Lung (tissue), 12 donors: Measurements from ENCODE around the gene GPR15LG. TPM values are rescaled to one million over a fixed set of nuclear protein-coding genes. Genes with fewer than 3 reads are reported as not detected.

Source experiments
- ATAC-seq: fragments of 200-7000 bp; cut with Tn5 transposase; one replicate; pipeline ENCODE4 v1.9.1; 2020; ENCODE audit warnings: moderate number of reproducible peaks; ENCODE audit not compliant: insufficient read depth, low FRiP score
- DNase-seq, 3 donors: peaks; one replicate each; pipeline ENCODE4 v3.0.0-alpha.2; 2013 to 2017
- H3K27ac ChIP-seq, 2 donors: one replicate each; pipeline ENCODE4 v1.5.1; 2013; ENCODE audit warnings: mild to moderate bottlenecking in 2 of 2, moderate library complexity in 2 of 2, control low read depth in 1 of 2, inconsistent platforms in 1 of 2, low read depth in 1 of 2, low read length in 1 of 2
- H3K27me3 ChIP-seq, 3 donors: one replicate each; pipeline ENCODE4 v1.5.1; 2013; ENCODE audit warnings: low read length in 2 of 3; ENCODE audit not compliant: control insufficient read depth in 3 of 3, insufficient read depth in 3 of 3
- H3K36me3 ChIP-seq, 4 donors: one replicate each; pipeline ENCODE4 v1.5.1; 2013; ENCODE audit warnings: low read length in 4 of 4, mild to moderate bottlenecking in 1 of 4, moderate library complexity in 1 of 4; ENCODE audit not compliant: control insufficient read depth in 4 of 4, insufficient read depth in 4 of 4
- H3K4me1 ChIP-seq, 5 donors: one replicate each; pipeline ENCODE4 v1.5.1; 2013; ENCODE audit warnings: low read length in 5 of 5, mild to moderate bottlenecking in 2 of 5, moderate library complexity in 1 of 5; ENCODE audit not compliant: control insufficient read depth in 5 of 5, insufficient read depth in 5 of 5
- H3K4me3 ChIP-seq: one replicate; pipeline ENCODE4 v1.5.1; 2013; ENCODE audit warnings: mild to moderate bottlenecking, control low read depth, moderate library complexity
- H3K9ac ChIP-seq, 2 donors: one replicate each; pipeline ENCODE4 v1.5.1; 2013; ENCODE audit warnings: low read length in 2 of 2, control low read depth in 1 of 2; ENCODE audit not compliant: insufficient read depth in 1 of 2
- H3K9me3 ChIP-seq, 4 donors: one replicate each; pipeline ENCODE4 v1.5.1; 2013; ENCODE audit warnings: low read length in 3 of 4, mild to moderate bottlenecking in 1 of 4, moderate library complexity in 1 of 4; ENCODE audit not compliant: control insufficient read depth in 4 of 4, insufficient read depth in 3 of 4
- CTCF ChIP-seq: IDR thresholded peaks from 2 replicates; pipeline ENCODE4 v1.5.1; 2012; ENCODE audit warnings: mild to moderate bottlenecking; ENCODE audit errors: control extremely low read depth, extremely low read depth
- WGBS, 2 donors: extraction: QIAGEN DNeasy Blood & Tissue Kit; methylation state at CpG; one replicate each; pipeline ENCODE4 v1.1.7; 2013; 5-methylcytosine and 5-hydroxymethylcytosine counted together
- polyA plus RNA-seq, 2 donors: library from polyadenylated mRNA; stranded (reverse); fragments of 200-250 nt; gene quantifications; one replicate each; pipeline ENCODE4 v1.2.1, GENCODE V29; 2013
- total RNA-seq, 2 donors: library from RNA; depleted of rRNA in 1 of 2; stranded (reverse); fragments of >200 nt in 1 of 2; gene quantifications; one replicate each; pipeline ENCODE4 v1.2.1, GENCODE V29; 2014 to 2021
- donor health status: control.
- donor health status: control.
- donor health status: Bipolar disorder and iron deficiency.
- donor health status: healthy.
- donor health status: DM: yes; HTN: yes; CAD: no.

The GPR15LG gene
- total and polyA plus RNA-seq, 4 donors: 0.47 TPM; not detected in 3

DNA sequence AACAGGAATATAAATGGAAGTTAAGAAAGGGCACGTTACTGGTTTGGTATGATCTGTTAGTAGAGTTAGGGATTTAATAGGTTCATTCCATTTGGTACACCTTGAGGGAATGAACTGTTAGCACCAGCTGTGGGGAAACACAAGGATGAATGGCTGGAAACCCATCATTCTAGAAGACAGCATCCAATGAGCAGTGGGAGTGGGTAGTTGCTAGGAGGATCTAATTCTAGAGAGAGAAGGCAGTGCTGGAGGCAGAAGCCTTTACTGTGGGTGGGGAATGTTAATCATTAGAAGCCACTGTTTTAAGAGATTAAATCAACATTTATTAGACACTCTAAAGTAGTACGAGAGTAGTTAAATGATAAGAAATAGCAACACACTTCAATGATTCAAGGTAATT is 15.5 kb upstream of the GPR15LG start:
- Histone ChIP-seq H3K4me1 (peaks cover 0 to 2% (median 0%) of the 10 kb centered on the region in 5 donors), H3K27ac (no peak overlapping the region), H3K4me3 (no peak overlapping the region), H3K27me3 (no peaks in the 10 kb centered on the region), H3K9ac (no peak overlapping the region), H3K36me3 (peaks cover 4 to 10% (median 5%) of the 10 kb centered on the region in 4 donors), H3K9me3 (peaks cover 0 to 3% (median 0%) of the 10 kb centered on the region in 4 donors)
- ATAC-seq (no peak), DNase-seq (no peak)
- 68 to 88% methylated on average over 2 of the region's 2 CpGs for WGBS, 2 donors
- no peak for TF ChIP-seq CTCF

DNA sequence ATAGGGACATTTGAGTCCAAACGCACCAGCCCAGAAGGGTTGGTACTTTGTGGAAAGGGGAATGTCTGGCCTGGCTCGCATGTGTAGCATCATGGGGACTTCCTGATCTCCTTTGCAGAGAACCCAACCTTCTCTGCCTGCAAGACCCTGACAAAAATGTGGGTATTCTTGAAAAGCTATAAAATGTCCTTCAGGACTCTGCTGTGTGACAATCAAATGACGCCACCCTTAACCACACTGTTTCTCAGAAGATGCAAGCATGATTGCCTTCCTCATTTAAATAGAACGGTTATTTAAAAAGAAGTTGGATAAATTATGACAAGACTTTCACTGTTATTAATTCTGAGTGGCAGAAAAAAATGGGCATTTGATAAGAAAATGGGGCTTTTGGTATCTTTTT is 15.1 kb upstream of the GPR15LG start:
- WGBS, 2 donors: 45 to 60% methylated on average over 4 of the region's 4 CpGs
- H3K36me3 ChIP-seq: peaks cover under 1 to 10% (median 2%) of the 10 kb centered on the region in 4 donors
- DNase-seq: no peak
- no peaks in the 10 kb centered on the region for H3K27me3 ChIP-seq
- no peak overlapping the region for H3K4me3 ChIP-seq
- H3K9ac ChIP-seq: no peak overlapping the region
- H3K9me3 ChIP-seq: peaks cover 0 to 3% (median 0%) of the 10 kb centered on the region in 4 donors
- no peak for TF ChIP-seq CTCF
- peaks cover 0 to 2% (median 0%) of the 10 kb centered on the region in 5 donors for H3K4me1 ChIP-seq
- H3K27ac ChIP-seq: no peak overlapping the region
- ATAC-seq: no peak

DNA sequence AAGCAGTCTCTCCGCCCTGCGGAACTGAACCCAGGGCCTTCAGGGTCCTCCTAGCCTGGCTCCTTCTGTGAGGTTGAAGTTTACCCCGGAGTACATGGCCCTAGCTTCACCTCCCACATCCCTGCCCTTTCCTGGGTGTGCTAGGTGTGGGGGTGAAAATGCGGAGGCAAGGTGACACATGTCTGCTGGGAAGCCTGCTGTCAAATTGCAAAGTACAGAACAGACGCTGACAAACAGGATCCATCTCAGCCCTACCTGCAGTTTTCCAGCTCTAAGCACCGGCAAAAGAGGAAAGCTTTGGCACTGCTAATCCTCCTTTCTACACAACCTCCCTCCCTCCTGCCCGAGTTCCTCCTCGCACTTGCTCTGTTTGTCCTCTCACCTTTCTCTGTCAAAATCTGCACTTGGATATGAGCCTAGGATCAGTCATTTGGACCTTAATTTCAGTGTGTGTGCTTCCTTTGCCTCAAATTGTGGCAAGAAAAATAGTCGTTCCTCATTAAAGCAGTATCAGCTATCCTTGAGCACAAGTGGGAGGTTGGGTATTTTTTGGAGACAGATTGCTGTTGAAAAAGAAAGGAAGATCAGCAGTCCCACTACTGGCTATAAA is 14.4 kb upstream of the GPR15LG start:
- H3K9me3 ChIP-seq: peaks cover 0 to 3% (median 0%) of the 10 kb centered on the region in 4 donors
- ATAC-seq: no peak

More for the DNA sequence above, 14.4 kb upstream of the GPR15LG start:
- Histone ChIP-seq H3K4me3 (no peak overlapping the region), H3K27ac (no peak overlapping the region), H3K4me1 (peaks cover 0 to 2% (median 0%) of the 10 kb centered on the region in 5 donors), H3K36me3 (peaks cover 0 to 10% (median 2%) of the 10 kb centered on the region in 4 donors), H3K9ac (no peak overlapping the region), H3K27me3 (no peaks in the 10 kb centered on the region)
- TF ChIP-seq CTCF: no peak
- 31 to 36% methylated on average over 9 of the region's 9 CpGs for WGBS, 2 donors
- DNase-seq: no peak
